A673 (cell line): ENCODE results near the gene PIGP. TPM values are rescaled to one million over a fixed set of nuclear protein-coding genes. Genes with fewer than 3 reads are reported as not detected.

Experiments used
- BruUV-seq: library from RNA; stranded (reverse); fragments of 400-500 nt; replicated peaks from 2 replicates; lab custom pipeline; 2021; lab: Mats Ljungman, UMichigan
- CTCF ChIA-PET: fragments of 300-600 bp; sonication (Branson Sonifier 250); formaldehyde crosslinking; loops from one replicate; lab custom pipeline; 2022; ENCODE audit warnings: antibody characterized with exemption; lab: Charles Lee
- POLR2A ChIA-PET: fragments of 300-600 bp; sonication (Branson Sonifier 250); formaldehyde crosslinking; loops from one replicate; lab custom pipeline; 2022; ENCODE audit warnings: antibody characterized with exemption; ENCODE audit not compliant: low non-redundant PET; lab: Charles Lee
- DNase-seq: peaks from one replicate; pipeline ENCODE4 v3.0.0-alpha.2; 2015; ENCODE audit warnings: low spot score
- H3K27ac ChIP-seq: fragments of 200-600 bp; sonication (generic); 2 replicates; pipeline ENCODE4 v1.5.1; 2016; ENCODE audit warnings: mixed run types, low read depth, mild to moderate bottlenecking, mixed read lengths, antibody characterized with exemption, low read length; ENCODE audit not compliant: poor library complexity, severe bottlenecking
- H3K27me3 ChIP-seq: fragments of 200-600 bp; sonication (generic); replicated peaks from 2 replicates; pipeline ENCODE4 v1.6.1; 2017; ENCODE audit warnings: mixed run types, low read depth, mild to moderate bottlenecking, mixed read lengths, antibody characterized with exemption, low read length; ENCODE audit not compliant: insufficient read depth, poor library complexity
- H3K36me3 ChIP-seq: fragments of 200-600 bp; sonication (generic); 2 replicates; pipeline ENCODE4 v1.6.1; 2016; ENCODE audit warnings: mixed run types, mild to moderate bottlenecking, mixed read lengths, antibody characterized with exemption, low read length; ENCODE audit not compliant: insufficient read depth, poor library complexity, severe bottlenecking
- H3K4me1 ChIP-seq: fragments of 200-600 bp; sonication (generic); 2 replicates; pipeline ENCODE4 v1.6.1; 2017; ENCODE audit warnings: mixed run types, mild to moderate bottlenecking, mixed read lengths, antibody characterized with exemption, low read length; ENCODE audit not compliant: insufficient read depth, poor library complexity, severe bottlenecking
- H3K4me3 ChIP-seq: fragments of 200-600 bp; sonication (generic); 2 replicates; pipeline ENCODE4 v1.5.1; 2016; ENCODE audit warnings: low read depth, mixed run types, mild to moderate bottlenecking, mixed read lengths, low read length; ENCODE audit not compliant: poor library complexity, severe bottlenecking
- H3K9me3 ChIP-seq: fragments of 200-600 bp; sonication (generic); 2 replicates; pipeline ENCODE4 v1.6.1; 2016; ENCODE audit warnings: mixed run types, low read depth, mild to moderate bottlenecking, mixed read lengths, antibody characterized with exemption, low read length; ENCODE audit not compliant: poor library complexity, severe bottlenecking
- EZH2 ChIP-seq: fragments of 200-600 bp; sonication (generic); IDR thresholded peaks from 2 replicates; pipeline ENCODE4 v1.6.1; 2017; ENCODE audit warnings: borderline replicate concordance, low read depth, mild to moderate bottlenecking, mixed read lengths, antibody characterized with exemption, low read length; ENCODE audit not compliant: poor library complexity, severe bottlenecking
- intact Hi-C: fragments of 100-400 bp; cut with micrococcal nuclease; formaldehyde crosslinking; loops from one replicate; pipeline ENCODE4 v1.10.0; 2022; ENCODE audit not compliant: unreplicated experiment
- total RNA-seq: library from RNA; stranded (reverse); gene quantifications from 2 replicates; pipeline ENCODE4 v1.2.3, GENCODE V29; 2021
- TF ChIP-seq, protein P1 (sequence below): fragments of 300-800, 200-600 bp; sonication (generic); conservative IDR thresholded peaks from 2 replicates; pipeline ENCODE4 v1.5.1; 2017; ENCODE audit warnings: low read depth, mild to moderate bottlenecking, antibody characterized with exemption, low read length, moderate library complexity, mixed read lengths

The PIGP gene
- total RNA-seq, 1 experiment from 2014 or later = 30.7 TPM

GRCh38 chr21:37074197-37074510 is 1.3 kb upstream of the PIGP start:
- H3K27me3 ChIP-seq = no peaks in the 10 kb centered on the region
- peak; percentile 22 for DNase-seq
- H3K4me3 ChIP-seq = peak overlapping the region; percentile 81
- H3K4me1 ChIP-seq = peaks cover 21% of the 10 kb centered on the region
- peaks cover 9% of the 10 kb centered on the region for H3K9me3 ChIP-seq
- POLR2A ChIA-PET = no interaction called here
- peaks cover 4% of the 10 kb centered on the region for H3K36me3 ChIP-seq
- no TSS peak for BruUV-seq
- intact Hi-C loops = no loop called here
- no peak for TF ChIP-seq EZH2
- TF ChIP-seq, protein P1, sequence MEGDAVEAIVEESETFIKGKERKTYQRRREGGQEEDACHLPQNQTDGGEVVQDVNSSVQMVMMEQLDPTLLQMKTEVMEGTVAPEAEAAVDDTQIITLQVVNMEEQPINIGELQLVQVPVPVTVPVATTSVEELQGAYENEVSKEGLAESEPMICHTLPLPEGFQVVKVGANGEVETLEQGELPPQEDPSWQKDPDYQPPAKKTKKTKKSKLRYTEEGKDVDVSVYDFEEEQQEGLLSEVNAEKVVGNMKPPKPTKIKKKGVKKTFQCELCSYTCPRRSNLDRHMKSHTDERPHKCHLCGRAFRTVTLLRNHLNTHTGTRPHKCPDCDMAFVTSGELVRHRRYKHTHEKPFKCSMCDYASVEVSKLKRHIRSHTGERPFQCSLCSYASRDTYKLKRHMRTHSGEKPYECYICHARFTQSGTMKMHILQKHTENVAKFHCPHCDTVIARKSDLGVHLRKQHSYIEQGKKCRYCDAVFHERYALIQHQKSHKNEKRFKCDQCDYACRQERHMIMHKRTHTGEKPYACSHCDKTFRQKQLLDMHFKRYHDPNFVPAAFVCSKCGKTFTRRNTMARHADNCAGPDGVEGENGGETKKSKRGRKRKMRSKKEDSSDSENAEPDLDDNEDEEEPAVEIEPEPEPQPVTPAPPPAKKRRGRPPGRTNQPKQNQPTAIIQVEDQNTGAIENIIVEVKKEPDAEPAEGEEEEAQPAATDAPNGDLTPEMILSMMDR = no peak
- peak overlapping the region; percentile 93 for H3K27ac ChIP-seq
- CTCF ChIA-PET = no interaction called here

DNA sequence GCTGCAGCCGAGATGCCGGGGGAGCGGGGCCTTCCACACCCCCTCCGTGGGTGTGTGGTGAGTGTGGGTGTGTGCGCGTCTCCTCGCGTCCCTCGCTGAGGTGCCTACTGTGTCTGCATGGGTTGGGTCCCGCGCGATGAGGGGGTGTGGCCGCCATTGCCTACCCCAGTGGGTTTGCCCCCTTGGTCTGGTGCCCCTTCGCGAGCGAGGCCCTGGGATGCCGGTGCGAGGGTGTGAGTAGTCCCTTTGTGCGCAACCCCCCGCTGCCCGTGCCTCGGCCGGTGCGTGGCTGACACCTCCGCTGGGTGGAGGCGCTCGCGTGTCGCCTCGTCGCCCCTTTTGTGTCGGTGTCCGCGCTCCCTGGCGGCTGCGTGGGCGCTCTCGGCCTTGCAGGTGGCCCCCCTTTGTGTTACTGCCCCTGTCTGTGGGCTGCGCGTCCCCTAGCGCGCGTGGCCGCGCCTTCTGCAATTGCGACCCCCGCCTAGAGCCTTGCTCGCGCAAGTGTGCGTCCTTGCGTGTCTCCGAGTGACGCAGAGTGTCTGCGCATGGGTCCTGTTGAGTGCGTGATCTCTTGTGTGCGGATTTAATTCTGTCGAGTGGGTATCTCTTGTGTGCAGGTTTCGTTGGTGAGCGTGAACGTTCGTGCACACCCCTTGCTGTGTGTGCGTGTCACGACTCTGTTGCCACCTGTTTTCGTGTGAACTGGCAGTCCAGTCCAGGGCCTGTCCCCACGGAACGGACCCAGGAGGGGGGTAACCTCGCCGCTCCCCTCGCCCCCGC is 736 bp upstream of the PIGP start:
- intact Hi-C loops = no loop called here
- POLR2A ChIA-PET = no interaction called here
- TF ChIP-seq EZH2 = no peak
- TF ChIP-seq, protein P1 = peak; percentile 32; the same call in 1 of the 2 replicates
- Histone ChIP-seq H3K27me3 (no peaks in the 10 kb centered on the region), H3K27ac (peak overlapping the region; percentile 93), H3K4me3 (peak overlapping the region; percentile 81), H3K4me1 (peaks cover 21% of the 10 kb centered on the region), H3K9me3 (peaks cover 6% of the 10 kb centered on the region), H3K36me3 (peaks cover 9% of the 10 kb centered on the region)
- BruUV-seq = no TSS peak
- DNase-seq = peak; percentile 56
- CTCF ChIA-PET = no interaction called here

DNA sequence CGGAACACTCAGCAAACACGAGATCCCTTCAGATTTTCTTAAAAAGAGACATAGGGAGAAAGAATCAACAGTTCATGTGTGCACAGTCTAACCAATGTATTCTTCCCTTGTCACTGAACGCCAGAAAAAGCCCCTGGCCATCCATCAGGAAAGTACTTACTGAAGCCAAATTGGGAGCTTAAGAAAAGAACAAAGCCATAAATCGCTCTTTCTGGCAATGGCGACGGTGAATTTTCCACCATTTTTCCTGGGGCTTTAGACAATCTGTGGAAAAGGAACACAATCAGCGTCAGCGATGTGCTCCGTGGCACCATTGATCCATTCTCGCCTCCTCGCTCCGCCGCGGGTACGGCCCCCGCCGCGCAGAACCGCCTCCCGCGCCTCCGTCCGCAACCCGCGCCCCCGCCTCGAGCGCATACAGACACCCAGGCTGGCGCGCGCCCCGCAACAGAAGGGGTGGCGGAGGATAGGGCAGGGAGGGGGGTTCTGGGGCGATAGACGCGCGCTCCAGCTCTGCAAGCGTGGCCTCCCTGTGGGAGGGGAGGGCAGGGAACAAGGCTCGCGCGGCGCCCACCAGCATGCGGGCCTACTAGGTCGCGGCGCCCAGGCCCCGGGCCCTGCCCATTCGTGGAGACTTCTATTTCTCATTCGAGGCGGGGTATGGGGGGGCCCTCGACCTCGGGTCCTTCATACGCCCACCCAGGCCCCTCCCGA is 440 bp downstream of the PIGP start:
- TF ChIP-seq EZH2 = no peak
- TF ChIP-seq, protein P1 = no peak

More for the DNA sequence above, 440 bp downstream of the PIGP start:
- H3K27ac ChIP-seq = peak overlapping the region; percentile 93
- ChIA-PET CTCF (no interaction called here), POLR2A (no interaction called here)
- H3K9me3 ChIP-seq = peaks cover 2% of the 10 kb centered on the region
- DNase-seq = no peak
- peak overlapping the region; percentile 81 for H3K4me3 ChIP-seq
- H3K4me1 ChIP-seq = peaks cover 21% of the 10 kb centered on the region
- no peaks in the 10 kb centered on the region for H3K27me3 ChIP-seq
- intact Hi-C loops = no loop called here
- peaks cover 21% of the 10 kb centered on the region for H3K36me3 ChIP-seq
- no TSS peak for BruUV-seq
